Adrenal gland (tissue), 12 donors: ENCODE measurements around the gene GRAMD1B. TPM values are rescaled to one million over a fixed set of nuclear protein-coding genes. Genes with fewer than 3 reads are reported as not detected.

Experiments
- DNase-seq, 7 donors: peaks; one replicate each; pipeline ENCODE4 v3.0.0-alpha.2; 2019 to 2020
- H3K27ac ChIP-seq, 5 donors: fragments of 200-600 bp; sonication (generic) in 4 of 5; 1 replicate in 3 of 5; 2 replicates in 2 of 5; pipeline versions ENCODE4 v1.5.1 to v1.8.0; 2016 to 2020; ENCODE audit warnings: mild to moderate bottlenecking in 1 of 5
- H3K27me3 ChIP-seq: fragments of 200-600 bp; 2 replicates; pipeline ENCODE4 v1.8.0; 2021
- H3K36me3 ChIP-seq, 2 donors: fragments of 200-600 bp; replicated peaks in 1 of 2; 1 replicate in 1 of 2; 2 replicates in 1 of 2; pipeline versions ENCODE4 v1.5.1 to v1.8.0; 2018 to 2022
- H3K4me1 ChIP-seq, 2 donors: fragments of 200-600 bp; replicated peaks in 1 of 2; 1 replicate in 1 of 2; 2 replicates in 1 of 2; pipeline versions ENCODE4 v1.5.1 to v1.8.0; 2018 to 2021
- H3K4me3 ChIP-seq, 4 donors: fragments of 200-600 bp; sonication (generic) in 3 of 4; one replicate each; pipeline ENCODE4 v1.5.1; 2016 to 2018
- H3K9me3 ChIP-seq, 3 donors: fragments of 200-600 bp; sonication (generic) in 1 of 3; replicated peaks in 1 of 3; 1 replicate in 2 of 3; 2 replicates in 1 of 3; pipeline versions ENCODE4 v1.5.1 to v1.8.0; 2016 to 2021
- POLR2A ChIP-seq, 2 donors: fragments of 450-650 bp; IDR thresholded peaks; one replicate each; pipeline ENCODE4 v1.6.1; 2017; ENCODE audit warnings: antibody characterized with exemption in 2 of 2, mild to moderate bottlenecking in 2 of 2, moderate library complexity in 1 of 2
- WGBS, 4 donors: extraction: QIAGEN DNeasy Blood & Tissue Kit in 2 of 4; methylation state at CpG; one replicate each; pipeline versions ENCODE4 v1.1.5 to v1.1.7; 2013 to 2017; 5-methylcytosine and 5-hydroxymethylcytosine counted together
- intact Hi-C, 2 donors: fragments of 100-400 bp; cut with DNase I; formaldehyde crosslinking; loops; one replicate each; pipeline versions ENCODE4 v1.14.1 to v1.15.0; 2022 to 2023
- polyA plus RNA-seq, 3 donors: library from polyadenylated mRNA; stranded (reverse); fragments of 200-250 nt in 2 of 3; fragments of 350-450 nt in 1 of 3; fragmentation: Illumina TruSeq in 1 of 3; extraction: RNeasy Lipid Tissue Mini Kit (QIAGEN cat#74804) in 1 of 3; gene quantifications; one replicate each; pipeline ENCODE4 v1.2.3, GENCODE V29; 2013 to 2014
- total RNA-seq, 9 donors: library from RNA; depleted of rRNA in 4 of 9; stranded (reverse); fragments of >200 nt in 4 of 9; fragments of 120-200 nt in 1 of 9; fragmentation: NEBNext Ultra II Directional in 1 of 9; extraction: Animal tissue kit (Norgen Biotek cat#: 25700) in 1 of 9; gene quantifications; one replicate each; pipeline versions ENCODE4 v1.1.0 to v1.2.4, GENCODE V29; 2013 to 2023
- TF ChIP-seq, protein P1 (sequence below), 6 experiments: fragments of 450-650 bp in 4 of 6; fragments of 200-600 bp in 2 of 6; sonication (generic) in 1 of 6; IDR thresholded peaks; 1 replicate in 5 of 6; 2 replicates in 1 of 6; pipeline versions ENCODE4 v1.5.1 to v1.8.0; 2016 to 2021; ENCODE audit warnings: antibody characterized with exemption in 6 of 6, mild to moderate bottlenecking in 2 of 6, moderate library complexity in 1 of 6
- donor health status: healthy with polysubstance abuse.
- donor health status: Bipolar disorder and iron deficiency.
- donor health status: DM: yes; HTN: yes; CAD: no.
- donor health status: DM: no; HTN: no; CAD: no.
- donor health status: DM: no; HTN: no; CAD: no.
- donor health status: DM: yes; HTN: yes; CAD: no.

The GRAMD1B gene
- total and polyA plus RNA-seq, 12 donors: 101 to 1,898 (median 285) TPM

DNA sequence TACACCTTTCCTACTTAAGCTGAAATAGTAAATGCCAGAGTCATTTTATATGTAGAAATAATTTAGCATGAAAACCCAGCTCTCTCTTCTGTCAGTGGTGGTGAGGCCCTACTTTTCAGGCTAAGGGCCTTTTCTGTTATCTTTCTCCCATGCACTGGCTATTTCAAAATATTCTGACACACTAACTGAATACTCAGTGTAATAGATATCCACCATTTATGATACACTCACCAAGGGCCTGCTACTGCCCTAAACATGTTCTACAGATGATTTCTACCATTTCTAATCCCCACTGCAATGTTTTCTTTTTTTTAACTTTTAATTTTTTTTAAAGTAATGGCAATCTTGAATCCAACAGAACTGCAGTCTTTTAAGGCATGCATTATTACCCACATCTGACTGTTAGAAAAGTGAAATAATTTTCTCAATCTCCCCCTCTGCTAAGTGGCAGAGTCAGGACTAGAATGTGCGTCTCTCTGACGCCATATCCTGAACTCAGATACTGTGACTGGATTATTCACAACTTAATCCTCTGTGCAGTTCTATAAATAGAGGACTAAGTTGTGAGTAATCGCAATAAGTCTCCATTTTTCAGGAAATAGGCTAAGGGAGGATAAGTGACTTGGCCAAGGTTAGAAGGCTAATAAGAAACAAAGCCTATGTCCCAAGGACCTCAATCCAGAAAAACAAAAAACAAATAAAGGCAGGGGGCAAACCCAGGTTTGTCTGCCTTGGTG is 44.0 kb downstream of the GRAMD1B start:
- Histone ChIP-seq H3K27me3 (no peaks in the 10 kb centered on the region), H3K36me3 (no peaks in the 10 kb centered on the region), H3K9me3 (no peaks in the 10 kb centered on the region), H3K4me1 (peaks cover 50 to 87% of the 10 kb centered on the region in 2 donors), H3K27ac (peak overlapping the region; percentile 71 to 86 (median 80)), H3K4me3 (no peak overlapping the region)
- no peak for TF ChIP-seq POLR2A (IDR thresholded peaks at IDR 0.05)
- TF ChIP-seq, protein P1, sequence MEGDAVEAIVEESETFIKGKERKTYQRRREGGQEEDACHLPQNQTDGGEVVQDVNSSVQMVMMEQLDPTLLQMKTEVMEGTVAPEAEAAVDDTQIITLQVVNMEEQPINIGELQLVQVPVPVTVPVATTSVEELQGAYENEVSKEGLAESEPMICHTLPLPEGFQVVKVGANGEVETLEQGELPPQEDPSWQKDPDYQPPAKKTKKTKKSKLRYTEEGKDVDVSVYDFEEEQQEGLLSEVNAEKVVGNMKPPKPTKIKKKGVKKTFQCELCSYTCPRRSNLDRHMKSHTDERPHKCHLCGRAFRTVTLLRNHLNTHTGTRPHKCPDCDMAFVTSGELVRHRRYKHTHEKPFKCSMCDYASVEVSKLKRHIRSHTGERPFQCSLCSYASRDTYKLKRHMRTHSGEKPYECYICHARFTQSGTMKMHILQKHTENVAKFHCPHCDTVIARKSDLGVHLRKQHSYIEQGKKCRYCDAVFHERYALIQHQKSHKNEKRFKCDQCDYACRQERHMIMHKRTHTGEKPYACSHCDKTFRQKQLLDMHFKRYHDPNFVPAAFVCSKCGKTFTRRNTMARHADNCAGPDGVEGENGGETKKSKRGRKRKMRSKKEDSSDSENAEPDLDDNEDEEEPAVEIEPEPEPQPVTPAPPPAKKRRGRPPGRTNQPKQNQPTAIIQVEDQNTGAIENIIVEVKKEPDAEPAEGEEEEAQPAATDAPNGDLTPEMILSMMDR (IDR thresholded peaks at IDR 0.05): no peak
- peak in 1 of 7 donors; percentile 27 for DNase-seq
- 25 to 40% (median 32%) methylated on average over 3 of the region's 3 CpGs for WGBS, 4 donors
- intact Hi-C loops: no loop called here

GRCh38 chr11:123474994-123475393 is 44.9 kb downstream of the GRAMD1B start:
- WGBS, 4 donors: 35 to 40% (median 39%) methylated on average over 8 of the region's 8 CpGs
- H3K4me1 ChIP-seq: peaks cover 46 to 82% of the 10 kb centered on the region in 2 donors
- H3K27ac ChIP-seq: peak overlapping the region; percentile 23 to 86 (median 77)
- intact Hi-C loops: loop anchor here in 1 of 2 donors (5.0 kb wide), 3 partner anchors 43 to 173 kb away; partner anchors contain the start of gene GRAMD1B
- H3K9me3 ChIP-seq: no peaks in the 10 kb centered on the region
- no peak overlapping the region for H3K4me3 ChIP-seq
- TF ChIP-seq POLR2A (IDR thresholded peaks at IDR 0.05): no peak
- TF ChIP-seq, protein P1 (IDR thresholded peaks at IDR 0.05): no peak
- H3K36me3 ChIP-seq: no peaks in the 10 kb centered on the region
- no peaks in the 10 kb centered on the region for H3K27me3 ChIP-seq
- DNase-seq: peak in 1 of 7 donors; percentile 62

DNA sequence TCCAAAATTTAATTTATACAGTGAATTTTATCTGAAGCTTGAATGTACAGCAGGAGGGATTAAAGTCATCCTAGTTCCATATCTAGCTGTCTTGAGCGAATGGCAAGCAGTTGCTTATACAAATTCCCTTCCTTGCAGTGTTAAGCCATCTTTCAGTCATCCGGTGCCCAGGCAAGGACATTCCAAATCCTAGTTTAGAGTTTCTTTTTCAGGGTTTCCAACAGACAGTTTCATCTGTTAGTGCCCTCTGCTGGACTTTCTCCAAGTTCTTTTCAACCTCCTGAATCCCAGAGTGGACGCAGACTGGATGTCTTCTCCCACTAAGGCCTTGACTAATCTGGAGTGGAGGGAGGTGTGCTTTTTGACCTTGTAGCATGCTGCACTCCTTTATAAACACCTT is 45.4 kb downstream of the GRAMD1B start:
- H3K4me1 ChIP-seq: peaks cover 42 to 78% of the 10 kb centered on the region in 2 donors
- no peak for TF ChIP-seq POLR2A (IDR thresholded peaks at IDR 0.05)
- TF ChIP-seq, protein P1 (IDR thresholded peaks at IDR 0.05): peak in 4 of 6 experiments; percentile 33 to 45 (median 34)

DNA sequence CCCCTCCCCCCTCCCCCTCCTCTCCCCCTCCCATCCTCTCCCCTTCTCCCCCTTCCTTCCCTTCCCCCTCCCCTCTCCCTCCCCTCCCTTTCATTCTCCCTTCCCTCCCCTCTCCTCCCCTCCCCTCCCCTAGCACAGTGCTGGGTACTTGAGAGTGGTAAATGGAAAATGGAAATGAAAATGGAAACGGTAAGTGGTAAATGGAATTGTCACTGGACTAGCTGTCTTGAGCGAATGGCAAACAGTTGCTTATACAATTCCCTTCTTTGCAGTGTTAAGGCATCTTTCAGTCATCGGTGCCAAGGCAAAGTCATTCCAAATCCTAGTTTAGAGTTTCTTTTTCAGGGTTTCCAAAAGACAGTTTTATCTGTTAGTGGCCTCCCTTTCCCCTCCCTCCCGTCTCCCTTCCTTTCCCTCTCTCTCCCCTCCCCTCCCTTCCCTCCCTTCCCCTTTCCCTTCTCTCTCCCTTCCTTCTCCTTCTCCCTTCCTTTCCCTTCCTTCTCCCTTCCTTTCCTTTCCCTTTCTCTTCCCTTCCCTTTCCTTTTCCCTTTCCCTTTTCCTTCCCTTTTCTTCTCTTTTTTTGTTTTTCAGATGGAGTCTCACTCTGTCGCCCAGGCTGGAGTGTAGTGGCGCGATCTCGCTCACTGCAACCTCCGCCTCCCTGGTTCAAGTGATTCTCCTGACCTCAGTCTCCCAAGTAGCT is 47.3 kb downstream of the GRAMD1B start:
- Histone ChIP-seq H3K4me3 (no peak overlapping the region), H3K4me1 (peaks cover 23 to 59% of the 10 kb centered on the region in 2 donors), H3K27me3 (no peaks in the 10 kb centered on the region), H3K9me3 (no peaks in the 10 kb centered on the region), H3K36me3 (peaks cover 0 to 13% of the 10 kb centered on the region in 2 donors), H3K27ac (peak overlapping the region in 3 of 5 donors; percentile 33 to 67 (median 51))
- 68 to 79% (median 71%) methylated on average over 9 of the region's 9 CpGs for WGBS, 4 donors
- intact Hi-C loops: loop anchor here in 1 of 2 donors (5.0 kb wide), 3 partner anchors 45 to 175 kb away; partner anchors contain the start of gene GRAMD1B
- DNase-seq: peak in 1 of 7 donors; percentile 25
- TF ChIP-seq, protein P1 (IDR thresholded peaks at IDR 0.05): no peak
- no peak for TF ChIP-seq POLR2A (IDR thresholded peaks at IDR 0.05)

More for the DNA sequence above, 45.4 kb downstream of the GRAMD1B start:
- Histone ChIP-seq H3K27ac (peak overlapping the region; percentile 23 to 86 (median 77)), H3K27me3 (no peaks in the 10 kb centered on the region), H3K36me3 (no peaks in the 10 kb centered on the region), H3K9me3 (no peaks in the 10 kb centered on the region), H3K4me3 (no peak overlapping the region)
- 43 to 51% (median 44%) methylated on average over 3 of the region's 3 CpGs for WGBS, 4 donors
- intact Hi-C loops: loop anchor here in 1 of 2 donors (5.0 kb wide), 3 partner anchors 43 to 173 kb away; partner anchors contain the start of gene GRAMD1B
- peak in 2 of 7 donors; percentile 57 to 64 for DNase-seq
